Subcutaneous adipose tissue (tissue), 4 donors: Measurements from ENCODE around the gene DENND4B. TPM values are rescaled to one million over a fixed set of nuclear protein-coding genes. Genes with fewer than 3 reads are reported as not detected.

Source experiments
- total RNA-seq, 4 donors: library from RNA; depleted of rRNA; stranded (reverse); fragments of >200 nt; gene quantifications; one replicate each; pipeline ENCODE4 v1.1.0, GENCODE V29; 2016
- TF ChIP-seq, protein P1 (sequence below): fragments of 450-650 bp; IDR thresholded peaks from one replicate; pipeline ENCODE4 v1.5.1; 2016; ENCODE audit warnings: low read depth, mild to moderate bottlenecking, control low read depth, antibody characterized with exemption, moderate library complexity

Gene DENND4B
- total RNA-seq, 4 donors from 2014 or later: 33.8 to 67.6 (median 43.6) TPM

DNA sequence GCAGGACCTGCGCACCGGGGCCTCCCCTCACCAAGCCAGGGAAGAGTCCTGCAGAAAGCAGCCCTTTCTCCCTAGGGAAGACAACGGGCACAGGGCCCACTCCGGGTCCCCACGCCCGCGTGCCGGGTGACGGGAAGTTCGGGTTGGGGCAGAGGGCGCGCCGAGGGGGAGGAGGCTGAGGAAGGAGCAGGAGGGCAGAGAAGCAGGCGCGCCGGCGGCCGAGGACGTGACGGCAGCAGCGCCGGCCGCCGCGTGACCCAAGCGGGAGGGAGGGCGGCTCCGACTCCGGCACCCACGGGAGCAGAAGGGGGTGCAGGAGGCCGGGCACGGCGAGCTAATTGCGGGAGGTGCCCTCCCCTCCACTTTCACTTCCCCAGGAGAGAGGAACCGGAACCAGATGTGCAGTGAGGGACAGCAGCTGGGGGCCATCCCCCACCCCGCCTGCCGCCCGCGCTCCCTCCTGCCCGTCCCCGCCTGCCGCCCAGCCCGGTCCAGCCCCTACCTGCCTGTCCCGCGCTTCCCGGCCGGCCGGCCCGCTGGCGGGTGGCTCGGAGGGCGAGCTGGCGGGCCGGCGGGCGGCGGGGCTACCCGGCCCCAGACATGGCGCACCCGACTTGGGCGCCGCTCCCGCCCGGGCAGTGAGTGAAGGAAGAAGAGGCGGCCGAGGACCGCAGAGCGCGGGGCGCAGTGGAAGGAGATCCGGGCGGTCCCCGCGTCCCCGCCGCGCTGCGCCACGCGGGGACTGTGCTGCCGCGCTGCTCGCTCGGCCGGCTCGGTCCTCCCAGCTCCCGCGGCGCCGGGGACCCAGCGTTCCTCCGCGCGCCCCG, 510 bp downstream of the DENND4B start:
- TF ChIP-seq, protein P1, sequence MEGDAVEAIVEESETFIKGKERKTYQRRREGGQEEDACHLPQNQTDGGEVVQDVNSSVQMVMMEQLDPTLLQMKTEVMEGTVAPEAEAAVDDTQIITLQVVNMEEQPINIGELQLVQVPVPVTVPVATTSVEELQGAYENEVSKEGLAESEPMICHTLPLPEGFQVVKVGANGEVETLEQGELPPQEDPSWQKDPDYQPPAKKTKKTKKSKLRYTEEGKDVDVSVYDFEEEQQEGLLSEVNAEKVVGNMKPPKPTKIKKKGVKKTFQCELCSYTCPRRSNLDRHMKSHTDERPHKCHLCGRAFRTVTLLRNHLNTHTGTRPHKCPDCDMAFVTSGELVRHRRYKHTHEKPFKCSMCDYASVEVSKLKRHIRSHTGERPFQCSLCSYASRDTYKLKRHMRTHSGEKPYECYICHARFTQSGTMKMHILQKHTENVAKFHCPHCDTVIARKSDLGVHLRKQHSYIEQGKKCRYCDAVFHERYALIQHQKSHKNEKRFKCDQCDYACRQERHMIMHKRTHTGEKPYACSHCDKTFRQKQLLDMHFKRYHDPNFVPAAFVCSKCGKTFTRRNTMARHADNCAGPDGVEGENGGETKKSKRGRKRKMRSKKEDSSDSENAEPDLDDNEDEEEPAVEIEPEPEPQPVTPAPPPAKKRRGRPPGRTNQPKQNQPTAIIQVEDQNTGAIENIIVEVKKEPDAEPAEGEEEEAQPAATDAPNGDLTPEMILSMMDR: no peak

DNA sequence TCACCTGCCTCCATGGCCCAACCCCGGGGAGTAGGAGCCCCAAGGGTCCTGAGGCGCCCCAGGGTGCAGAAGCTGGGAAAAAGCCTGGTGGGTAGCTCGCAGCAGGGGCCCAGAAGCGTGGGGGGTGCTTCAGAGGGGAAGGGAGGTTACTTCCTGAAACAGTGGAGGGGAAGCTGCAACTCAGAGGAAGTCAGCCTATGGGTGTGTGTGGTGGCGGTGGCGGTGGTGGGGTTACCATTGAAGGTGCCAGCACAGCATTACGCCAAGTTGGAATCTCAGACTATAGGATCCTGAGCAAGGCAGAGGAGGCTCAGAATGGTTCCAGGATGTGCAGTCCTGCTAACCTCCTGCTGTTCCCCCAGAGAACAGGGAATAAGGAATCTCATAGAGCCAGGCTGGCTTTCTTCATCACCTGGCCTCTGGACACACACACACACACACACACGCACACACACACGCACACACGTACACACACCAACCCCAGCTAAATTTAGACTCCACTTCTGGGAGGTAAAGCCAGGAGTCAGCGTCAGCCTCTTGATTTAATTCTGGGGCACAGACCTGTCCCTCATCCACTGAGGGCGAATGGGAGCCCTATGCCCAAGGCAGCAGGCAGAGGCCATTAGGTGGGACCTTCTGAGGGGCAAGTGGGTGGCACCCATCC, 1.3 kb downstream of the DENND4B start:
- TF ChIP-seq, protein P1: no peak

DNA sequence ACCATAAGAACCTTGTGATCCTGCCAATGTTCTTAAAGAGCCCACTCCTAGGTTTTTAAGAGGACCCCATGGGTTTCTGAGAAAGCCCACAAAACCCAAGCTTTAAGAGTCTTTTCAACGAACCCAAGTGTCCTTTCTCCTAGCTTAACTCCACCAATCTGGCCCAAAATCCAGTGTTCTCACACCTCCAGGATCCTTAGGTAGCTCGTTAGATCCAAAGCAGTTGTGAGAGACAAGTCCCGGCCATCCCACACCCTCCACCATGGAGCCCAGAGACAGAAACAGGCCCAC, 1.7 kb downstream of the DENND4B start:
- TF ChIP-seq, protein P1: no peak

DNA sequence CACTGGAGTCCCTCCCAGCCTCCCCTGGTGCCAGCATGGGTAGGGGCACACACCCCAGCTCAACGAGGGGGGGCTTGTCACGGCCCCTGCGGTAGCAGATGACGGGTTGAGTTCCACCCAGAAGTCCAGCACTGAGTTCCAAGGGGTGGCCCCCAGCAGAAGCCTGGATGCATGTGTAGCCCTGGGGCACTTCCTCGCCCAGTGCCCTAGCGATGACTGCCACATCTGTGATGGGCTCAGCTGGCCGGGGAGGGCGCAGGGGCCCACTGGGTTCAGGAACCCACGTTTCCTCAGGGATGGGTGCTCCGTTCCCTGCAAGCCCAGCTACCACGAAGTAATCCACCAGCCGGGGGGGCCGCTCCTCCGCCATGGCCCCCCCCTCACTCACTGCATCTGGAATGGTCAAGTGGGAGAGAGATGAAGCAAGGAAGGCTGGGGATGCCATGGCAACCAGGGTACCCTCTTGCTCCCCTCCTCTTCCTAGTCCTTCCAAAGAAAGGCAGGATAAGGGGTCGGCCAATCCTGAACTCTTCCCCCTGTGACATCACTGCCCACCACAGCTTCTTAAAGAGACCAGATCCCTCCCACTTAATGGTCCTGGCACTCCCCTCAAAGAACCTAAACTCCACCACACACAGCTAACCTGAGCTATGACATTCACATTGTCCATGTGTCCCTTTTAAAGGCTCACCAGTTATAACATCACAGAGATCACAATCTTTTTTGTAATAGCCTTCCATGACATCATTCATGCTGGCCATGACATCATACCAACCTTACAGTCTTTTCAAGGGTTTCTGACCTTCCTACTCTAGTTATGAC, 2.3 kb downstream of the DENND4B start:
- TF ChIP-seq, protein P1: no peak

DNA sequence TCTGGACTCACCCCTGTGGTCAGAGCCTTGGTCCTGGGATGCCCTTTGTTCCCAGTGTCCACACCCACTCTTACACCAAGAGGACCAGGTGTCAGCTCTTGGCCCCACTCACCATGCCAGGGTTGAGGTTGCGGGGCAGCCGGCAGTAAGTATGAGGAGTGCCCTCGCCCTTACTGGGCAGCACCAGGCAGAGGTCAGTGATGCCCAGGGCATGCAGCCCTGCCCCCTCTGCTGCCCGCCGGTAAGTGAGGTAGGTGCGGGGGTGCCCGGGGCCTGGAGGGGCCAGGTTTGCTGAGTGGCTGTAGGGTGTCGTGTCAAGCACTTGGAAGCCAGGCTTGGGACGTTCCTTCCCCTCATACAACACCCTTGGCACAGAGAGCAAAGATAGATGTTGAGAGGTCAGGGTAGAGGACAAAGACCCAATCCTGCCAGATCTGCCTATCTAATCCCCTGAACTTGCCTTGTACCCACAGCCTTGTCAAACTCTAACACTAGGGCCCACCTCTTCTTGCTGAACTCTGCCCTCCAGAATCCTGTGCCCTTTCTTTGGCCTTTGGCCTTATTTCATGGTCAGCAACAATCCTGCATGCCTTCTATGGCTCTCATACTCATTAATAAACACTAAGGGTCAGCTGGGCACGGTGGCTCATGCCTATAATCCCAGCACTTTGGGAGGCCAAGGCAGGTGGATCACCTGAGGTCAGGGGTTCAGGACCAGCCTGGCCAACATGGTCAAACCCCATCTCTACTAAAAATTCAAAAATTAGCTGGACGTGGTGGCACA, 3.6 kb downstream of the DENND4B start:
- TF ChIP-seq, protein P1: no peak

DNA sequence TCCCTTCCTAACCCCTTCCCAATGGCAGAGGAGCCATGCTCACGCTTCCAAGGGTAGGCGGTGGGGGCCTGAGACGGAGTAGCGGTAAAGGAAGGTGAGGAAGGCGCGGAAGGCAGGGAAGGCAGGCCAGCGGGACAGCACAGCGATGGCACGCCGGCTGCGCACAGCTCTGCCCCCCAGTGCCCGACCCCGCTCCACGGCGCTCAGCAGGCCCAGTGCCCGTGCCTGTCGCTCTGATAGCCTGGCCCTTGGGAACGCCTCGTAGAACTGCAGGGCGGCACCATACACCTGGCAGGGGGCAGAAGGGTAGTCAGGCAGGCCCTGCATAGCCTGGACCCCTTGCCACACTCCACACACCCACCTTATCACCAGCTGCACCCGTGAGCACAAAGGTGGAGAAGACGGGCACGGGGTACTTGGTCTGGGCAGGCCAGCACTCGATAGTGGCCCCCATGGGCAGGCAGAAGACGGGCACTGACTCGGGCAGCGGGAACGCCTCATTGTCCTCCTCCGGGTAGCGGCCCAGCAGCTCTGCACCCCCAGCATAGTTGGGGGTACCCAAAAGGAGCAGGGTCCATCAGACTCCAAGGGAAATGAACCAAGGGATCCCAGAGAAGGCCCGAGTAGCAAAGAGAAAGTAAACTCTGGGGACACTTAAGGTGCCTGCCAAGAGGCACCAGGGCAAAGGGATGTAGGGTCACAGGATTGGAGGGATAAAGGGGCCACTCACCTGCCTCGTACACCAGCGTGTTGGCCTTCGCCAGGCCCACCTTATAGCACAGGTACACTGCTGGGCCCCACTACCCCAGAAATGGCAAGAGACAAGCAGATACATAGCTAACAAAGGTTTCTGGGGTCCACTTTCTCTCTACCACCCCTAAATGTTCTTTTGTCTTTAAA, 4.4 kb downstream of the DENND4B start:
- TF ChIP-seq, protein P1: no peak
